ENCODE results near the gene NPC1L1. TPM values are rescaled to one million over a fixed set of nuclear protein-coding genes. Genes with fewer than 3 reads are reported as not detected.

Gene NPC1L1
- total RNA-seq, 1 experiment from 2014 or later: not detected

DNA sequence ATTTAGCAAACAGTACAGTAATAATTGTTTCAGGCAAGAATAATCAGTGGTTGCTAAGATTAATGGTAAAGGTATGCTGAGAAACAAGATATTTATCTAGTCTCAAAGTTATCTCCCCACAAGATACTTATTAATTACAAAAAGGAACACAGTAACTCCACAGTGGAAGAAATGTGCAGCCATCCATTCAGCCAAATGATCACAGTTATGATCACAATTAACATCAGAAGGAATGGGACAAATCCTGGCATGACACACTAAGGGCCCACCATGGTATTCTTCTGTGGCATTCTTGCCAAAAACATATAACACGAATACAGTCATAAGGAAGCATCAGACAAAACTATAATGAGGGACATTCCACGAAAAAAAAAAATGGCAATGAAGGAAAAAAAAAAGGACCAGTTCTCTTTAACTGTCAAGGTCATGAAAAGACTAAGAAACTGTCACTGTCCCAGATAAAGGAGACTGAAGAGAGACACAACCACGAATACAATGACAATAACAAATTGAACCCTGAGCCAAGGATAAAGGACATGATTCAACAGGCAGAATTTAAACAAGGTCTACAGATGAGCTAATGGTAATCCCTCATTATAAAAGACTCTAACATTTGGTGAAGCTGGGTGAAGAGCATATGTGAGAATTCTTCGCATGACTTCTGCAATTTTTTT lies 71.5 kb downstream of the NPC1L1 start:
- H3K27me3 ChIP-seq (ENCODE audit: control insufficient read depth, insufficient read depth, low read length): no peaks in the 10 kb centered on the region
- peaks cover 10% of the 10 kb centered on the region for H3K36me3 ChIP-seq (replicated peaks; ENCODE audit: control insufficient read depth, insufficient read depth, low read length)
- no peak for DNase-seq
- H3K4me3 ChIP-seq (ENCODE audit: insufficient read depth, low read depth, low read length): no peak overlapping the region

DNA sequence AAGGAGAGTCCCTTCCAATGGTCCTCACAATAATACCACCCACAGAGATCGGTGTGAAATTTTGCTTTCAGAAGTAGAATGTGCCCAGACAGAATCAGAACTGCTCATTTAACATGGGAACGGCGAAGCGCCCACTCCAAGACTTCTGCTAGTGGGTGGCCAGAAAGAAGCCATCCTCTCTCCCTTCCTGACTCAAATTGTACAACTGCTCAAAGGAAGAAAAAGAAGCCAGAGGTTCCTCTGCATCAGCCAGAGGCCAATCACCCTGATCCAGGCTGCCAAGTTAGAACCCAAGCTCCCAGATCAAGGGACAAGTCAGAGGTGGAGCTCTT lies 73.9 kb downstream of the NPC1L1 start:
- H3K27me3 ChIP-seq (ENCODE audit: control insufficient read depth, insufficient read depth, low read length): no peaks in the 10 kb centered on the region
- H3K4me3 ChIP-seq (ENCODE audit: insufficient read depth, low read depth, low read length): no peak overlapping the region
- peaks cover 12% of the 10 kb centered on the region for H3K36me3 ChIP-seq (replicated peaks; ENCODE audit: control insufficient read depth, insufficient read depth, low read length)
- no peak for DNase-seq

DNA sequence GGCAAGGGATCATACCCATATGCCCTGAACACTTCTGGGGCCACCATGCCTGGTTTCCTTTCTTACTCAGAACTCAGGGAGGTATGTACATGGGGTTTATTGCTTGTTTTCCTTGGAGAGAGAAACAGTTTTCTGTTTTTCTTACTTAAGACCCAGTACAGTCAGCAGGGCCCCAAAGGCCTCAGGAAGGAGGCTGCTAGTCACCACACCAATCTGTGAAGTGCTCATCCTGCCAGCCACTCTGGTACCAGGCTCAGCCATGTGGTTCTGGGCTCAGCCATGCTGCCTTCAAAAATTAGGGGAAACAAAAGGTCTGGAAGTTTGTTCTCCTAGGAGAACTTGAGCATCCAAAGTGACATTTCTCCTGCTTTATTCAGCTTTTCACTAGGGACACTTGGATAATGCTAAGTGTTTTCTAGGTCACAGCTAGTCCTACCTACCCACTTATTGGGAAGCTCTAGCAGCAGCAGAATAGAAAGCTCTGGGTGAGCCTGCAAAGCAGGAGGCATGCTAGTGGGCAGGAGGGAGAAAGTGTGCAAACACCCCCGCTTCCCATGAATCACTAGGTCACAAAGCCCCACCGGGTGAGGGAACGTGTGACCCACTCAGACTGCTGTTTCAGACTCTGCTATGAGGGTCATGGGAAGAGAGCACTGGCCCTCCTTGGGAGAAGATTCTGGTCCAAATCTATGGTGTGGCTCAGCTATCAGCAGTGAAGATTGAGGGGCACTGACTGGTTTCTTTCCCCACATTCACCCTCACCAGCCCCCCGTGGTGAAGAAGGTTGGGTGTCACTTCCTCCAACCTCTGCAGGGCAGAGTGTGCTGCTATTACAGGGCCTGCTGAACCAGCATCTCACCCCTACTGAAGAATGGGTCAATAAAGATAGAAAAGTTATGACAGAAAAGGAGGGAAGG lies 74.6 kb downstream of the NPC1L1 start:
- peaks cover 9% of the 10 kb centered on the region for H3K36me3 ChIP-seq (replicated peaks; ENCODE audit: control insufficient read depth, insufficient read depth, low read length)
- DNase-seq: no peak
- no peak overlapping the region for H3K4me3 ChIP-seq (ENCODE audit: insufficient read depth, low read depth, low read length)
- H3K27me3 ChIP-seq (ENCODE audit: control insufficient read depth, insufficient read depth, low read length): no peaks in the 10 kb centered on the region

DNA sequence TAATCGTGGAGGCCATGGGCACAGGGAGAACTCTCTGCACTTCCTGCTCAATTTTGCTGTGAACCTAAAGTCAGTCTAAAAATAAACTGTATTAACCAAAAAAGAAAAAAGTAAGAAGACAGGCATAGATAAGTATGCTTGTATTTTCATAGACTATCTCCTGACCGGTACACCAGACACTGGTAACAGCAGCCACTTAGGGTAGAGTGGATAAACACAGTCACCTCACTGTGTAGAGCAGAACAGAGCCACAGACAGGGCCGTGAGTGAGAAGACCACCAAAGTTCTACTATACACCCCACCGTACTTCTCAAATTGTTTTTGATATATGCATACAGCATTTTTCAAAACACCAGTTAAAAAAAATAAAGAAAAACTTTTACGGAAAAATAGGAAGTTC lies 75.6 kb downstream of the NPC1L1 start:
- DNase-seq: no peak
- Histone ChIP-seq H3K36me3 (replicated peaks; ENCODE audit: control insufficient read depth, insufficient read depth, low read length) (peaks cover 9% of the 10 kb centered on the region), H3K27me3 (ENCODE audit: control insufficient read depth, insufficient read depth, low read length) (no peaks in the 10 kb centered on the region), H3K4me3 (ENCODE audit: insufficient read depth, low read depth, low read length) (no peak overlapping the region)

DNA sequence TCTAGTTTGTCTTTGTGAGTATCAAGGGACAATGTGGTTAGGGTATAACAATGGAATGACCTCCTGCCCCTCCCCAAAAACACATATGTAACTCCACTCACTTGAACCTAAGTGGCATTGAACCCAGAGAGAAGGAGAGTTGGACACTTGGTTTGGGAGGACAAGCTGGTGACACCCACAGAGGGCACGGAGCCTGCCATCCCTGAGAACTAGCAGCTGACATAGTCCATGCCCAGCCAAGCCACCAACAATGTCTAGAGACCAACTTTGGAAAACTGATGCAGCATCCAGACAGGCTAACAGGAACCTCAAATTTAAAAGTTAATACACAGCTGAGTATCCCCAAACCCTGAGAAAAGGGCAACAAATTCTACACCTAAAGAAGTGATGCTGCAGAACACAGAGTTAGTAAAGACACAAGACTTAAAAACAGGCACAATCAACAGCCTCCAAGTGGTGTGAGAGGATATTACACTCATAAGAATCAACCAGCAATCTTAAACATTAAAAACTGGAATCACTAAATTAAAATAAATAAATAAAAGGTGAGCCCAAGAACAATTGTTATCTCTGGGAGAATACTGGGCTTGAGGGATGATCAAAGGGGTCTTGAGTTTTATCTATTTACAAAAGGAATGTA lies 77.8 kb downstream of the NPC1L1 start:
- no peak for DNase-seq
- Histone ChIP-seq H3K4me3 (ENCODE audit: insufficient read depth, low read depth, low read length) (no peak overlapping the region), H3K27me3 (ENCODE audit: control insufficient read depth, insufficient read depth, low read length) (no peaks in the 10 kb centered on the region), H3K36me3 (replicated peaks; ENCODE audit: control insufficient read depth, insufficient read depth, low read length) (peaks cover 6% of the 10 kb centered on the region)

Other genes starting within 250 kb of the NPC1L1 start
- 0.31 TPM in 1 of 2 replicates, not detected in the other for gene CAMK2B, start 215.7 kb downstream of the NPC1L1 start, total RNA-seq (2014; rRNA removed; shearing (Covaris generic))
- gene NUDCD3, start 50.7 kb downstream of the NPC1L1 start, total RNA-seq (2014; rRNA removed; shearing (Covaris generic)): 68.1 and 79.4 TPM in 2 replicates
- gene DDX56, start 32.6 kb upstream of the NPC1L1 start, total RNA-seq (2014; rRNA removed; shearing (Covaris generic)): 81.2 and 93.4 TPM in 2 replicates
- gene TMED4, start 40.9 kb upstream of the NPC1L1 start, total RNA-seq (2014; rRNA removed; shearing (Covaris generic)): 94.4 and 114 TPM in 2 replicates
- 63.1 and 71.3 TPM in 2 replicates for gene OGDH, start 65.3 kb upstream of the NPC1L1 start, total RNA-seq (2014; rRNA removed; shearing (Covaris generic))
- 16.6 and 17.9 TPM in 2 replicates for gene ZMIZ2, start 207.5 kb upstream of the NPC1L1 start, total RNA-seq (2014; rRNA removed; shearing (Covaris generic))